Nephron (organoid): ENCODE results near the gene TSPAN2.

Experiments used
- H3K27ac Mint-ChIP-seq, 3 experiments: 2 replicates each; pipeline ENCODE4 v1.8.0; 2020; ENCODE audit warnings: mixed read lengths in 3 of 3, mild to moderate bottlenecking in 2 of 3, moderate library complexity in 1 of 3
- H3K27me3 Mint-ChIP-seq: 2 replicates; pipeline ENCODE4 v1.8.0; 2021; ENCODE audit warnings: low read depth, mild to moderate bottlenecking, moderate library complexity, mixed read lengths
- H3K36me3 Mint-ChIP-seq: 2 replicates; pipeline ENCODE4 v1.8.0; 2020; ENCODE audit warnings: low read depth, mixed read lengths
- H3K4me1 Mint-ChIP-seq: 2 replicates; pipeline ENCODE4 v1.8.0; 2020; ENCODE audit warnings: mixed read lengths
- H3K4me3 Mint-ChIP-seq, 3 experiments: 2 replicates each; pipeline ENCODE4 v1.8.0; 2020; ENCODE audit warnings: mild to moderate bottlenecking in 3 of 3, mixed read lengths in 3 of 3, moderate library complexity in 2 of 3
- H3K9me3 Mint-ChIP-seq: 2 replicates; pipeline ENCODE4 v1.8.0; 2020; ENCODE audit warnings: mixed read lengths
- CTCF ChIP-seq, 3 experiments: fragments of 200-600 bp; sonication (generic); IDR thresholded peaks; one replicate each; pipeline ENCODE4 v1.5.0; 2021; ENCODE audit warnings: antibody characterized with exemption in 3 of 3; ENCODE audit not compliant: unreplicated experiment in 3 of 3

Gene TSPAN2

GRCh38 chr1:115135681-115136080 is 46.4 kb upstream of the TSPAN2 start:
- Mint-ChIP-seq H3K9me3 (peaks cover 2% of the 10 kb centered on the region), H3K4me3 (no peak overlapping the region), H3K36me3 (no peaks in the 10 kb centered on the region), H3K27ac (no peak overlapping the region), H3K27me3 (peaks cover 17% of the 10 kb centered on the region), H3K4me1 (peaks cover 25% of the 10 kb centered on the region)
- TF ChIP-seq CTCF (IDR thresholded peaks at IDR 0.05; ENCODE audit: unreplicated experiment in 3 of 3) = no peak

- no peak for TF ChIP-seq CTCF (IDR thresholded peaks at IDR 0.05; ENCODE audit: unreplicated experiment in 3 of 3)
- Mint-ChIP-seq H3K4me1 (peaks cover 25% of the 10 kb centered on the region), H3K27me3 (peaks cover 17% of the 10 kb centered on the region), H3K36me3 (no peaks in the 10 kb centered on the region), H3K9me3 (peaks cover 5% of the 10 kb centered on the region), H3K4me3 (no peak overlapping the region), H3K27ac (no peak overlapping the region)
Observed at GRCh38 chr1:115134850-115135480, 45.7 kb upstream of the TSPAN2 start.

GRCh38 chr1:115134231-115134630 is 44.9 kb upstream of the TSPAN2 start:
- Mint-ChIP-seq H3K27me3 (peaks cover 17% of the 10 kb centered on the region), H3K4me1 (peaks cover 24% of the 10 kb centered on the region)

GRCh38 chr1:115133440-115133839 is 44.1 kb upstream of the TSPAN2 start:
- H3K9me3 Mint-ChIP-seq = peaks cover 5% of the 10 kb centered on the region
- TF ChIP-seq CTCF (IDR thresholded peaks at IDR 0.05; ENCODE audit: unreplicated experiment in 3 of 3) = no peak
- no peak overlapping the region for H3K27ac Mint-ChIP-seq
- peaks cover 11% of the 10 kb centered on the region for H3K27me3 Mint-ChIP-seq
- no peaks in the 10 kb centered on the region for H3K36me3 Mint-ChIP-seq
- peaks cover 16% of the 10 kb centered on the region for H3K4me1 Mint-ChIP-seq
- no peak overlapping the region for H3K4me3 Mint-ChIP-seq

More at GRCh38 chr1:115134231-115134630, 44.9 kb upstream of the TSPAN2 start:
- H3K36me3 Mint-ChIP-seq = no peaks in the 10 kb centered on the region
- peaks cover 5% of the 10 kb centered on the region for H3K9me3 Mint-ChIP-seq
- H3K27ac Mint-ChIP-seq = no peak overlapping the region
- no peak overlapping the region for H3K4me3 Mint-ChIP-seq
- no peak for TF ChIP-seq CTCF (IDR thresholded peaks at IDR 0.05; ENCODE audit: unreplicated experiment in 3 of 3)

GRCh38 chr1:115130786-115131185 is 41.5 kb upstream of the TSPAN2 start:
- no peak overlapping the region for H3K4me3 Mint-ChIP-seq
- peaks cover 2% of the 10 kb centered on the region for H3K27me3 Mint-ChIP-seq
- TF ChIP-seq CTCF (IDR thresholded peaks at IDR 0.05; ENCODE audit: unreplicated experiment in 3 of 3) = no peak
- no peaks in the 10 kb centered on the region for H3K36me3 Mint-ChIP-seq
- H3K27ac Mint-ChIP-seq = no peak overlapping the region
- peaks cover 9% of the 10 kb centered on the region for H3K4me1 Mint-ChIP-seq
- H3K9me3 Mint-ChIP-seq = peaks cover 5% of the 10 kb centered on the region

GRCh38 chr1:115129071-115129640 is 39.9 kb upstream of the TSPAN2 start:
- no peak overlapping the region for H3K4me3 Mint-ChIP-seq
- H3K9me3 Mint-ChIP-seq = peaks cover 8% of the 10 kb centered on the region
- H3K36me3 Mint-ChIP-seq = no peaks in the 10 kb centered on the region
- H3K27ac Mint-ChIP-seq = no peak overlapping the region
- no peak for TF ChIP-seq CTCF (IDR thresholded peaks at IDR 0.05; ENCODE audit: unreplicated experiment in 3 of 3)
- H3K4me1 Mint-ChIP-seq = peaks cover 9% of the 10 kb centered on the region
- no peaks in the 10 kb centered on the region for H3K27me3 Mint-ChIP-seq
